Activated T-helper 9 cell treated with anti-CD3 and anti-CD28 coated beads, Interleukin-2, amount 50 U/mL, for 16 hours (primary cell): ENCODE measurements around the gene NEMP2.
"Not testable (repeated sequence)": the region's sequence is repeated elsewhere in the genome, so short reads cannot be mapped to it uniquely, and the experiment has no call there.

Experiments used
- DNase-seq: peaks from one replicate; pipeline ENCODE4 v3.0.0-alpha.2; 2020; ENCODE audit warnings: low read depth

NEMP2 gene

GRCh38 chr2:190526105-190526750, 8.3 kb downstream of the NEMP2 start:
- DNase-seq, result no peak

GRCh38 chr2:190524928-190525327, 9.6 kb downstream of the NEMP2 start:
- DNase-seq, result no peak

- DNase-seq, result no peak
Observed at GRCh38 chr2:190519975-190520767, 14.4 kb downstream of the NEMP2 start.

GRCh38 chr2:190517468-190517867, 17.1 kb downstream of the NEMP2 start:
- DNase-seq, result no peak

DNA sequence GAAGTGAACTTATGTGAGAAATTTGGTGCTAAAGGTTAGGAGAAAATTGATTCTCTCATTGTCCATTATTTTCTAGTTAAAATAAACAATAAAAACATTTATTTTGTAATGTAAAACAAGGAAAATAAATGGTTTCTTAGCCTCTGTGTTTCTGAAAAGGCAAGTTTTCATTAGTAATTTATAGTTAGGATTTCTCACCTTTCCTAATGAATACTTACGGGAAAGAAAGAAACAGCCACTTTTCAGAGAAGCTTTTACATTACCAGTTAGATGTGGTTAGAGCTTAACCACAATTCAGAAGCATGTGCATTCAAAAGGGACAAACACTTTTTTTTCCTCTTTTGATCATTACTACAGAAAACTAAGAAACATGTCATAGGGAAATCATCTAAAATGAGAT, 18.8 kb downstream of the NEMP2 start:
- no peak for DNase-seq

- no peak for DNase-seq
Observed at GRCh38 chr2:190514676-190515075, 19.8 kb downstream of the NEMP2 start.

GRCh38 chr2:190513877-190514276, 20.6 kb downstream of the NEMP2 start:
- no peak for DNase-seq

- no peak for DNase-seq
Observed at GRCh38 chr2:190512539-190513095, 21.9 kb downstream of the NEMP2 start.

GRCh38 chr2:190511104-190511503, 23.4 kb downstream of the NEMP2 start:
- DNase-seq, result no peak

GRCh38 chr2:190509895-190510294, 24.6 kb downstream of the NEMP2 start:
- not testable (repeated sequence) for DNase-seq

- no peak for DNase-seq
Observed at GRCh38 chr2:190507135-190507534, 27.4 kb downstream of the NEMP2 start.

- DNase-seq, result no peak
Observed at GRCh38 chr2:190506666-190507065, 27.9 kb downstream of the NEMP2 start.

- DNase-seq, result no peak
Observed at GRCh38 chr2:190505696-190506095, 28.8 kb downstream of the NEMP2 start.

- DNase-seq, result no peak
Observed at GRCh38 chr2:190504912-190505311, 29.6 kb downstream of the NEMP2 start.

DNA sequence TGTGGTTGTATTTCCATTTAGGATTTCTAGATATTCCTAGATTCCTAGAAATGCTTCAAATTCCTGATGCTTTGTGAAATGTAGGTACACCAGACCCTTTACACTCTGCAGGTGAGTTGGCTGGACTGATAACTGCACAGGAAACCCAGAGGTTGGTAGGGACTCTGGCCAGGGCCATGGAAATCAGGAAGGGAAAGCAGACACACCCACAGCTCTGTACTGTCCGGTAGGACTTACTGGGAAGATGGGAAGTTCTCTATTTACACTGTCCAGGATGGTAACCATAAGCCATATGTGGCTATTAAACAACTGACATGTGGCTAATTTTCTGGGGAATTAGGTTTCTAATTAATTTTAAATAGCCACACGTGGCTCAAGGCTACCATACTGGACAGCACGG, 31.4 kb downstream of the NEMP2 start:
- no peak for DNase-seq

GRCh38 chr2:190501702-190502407, 32.7 kb downstream of the NEMP2 start:
- no peak for DNase-seq

DNA sequence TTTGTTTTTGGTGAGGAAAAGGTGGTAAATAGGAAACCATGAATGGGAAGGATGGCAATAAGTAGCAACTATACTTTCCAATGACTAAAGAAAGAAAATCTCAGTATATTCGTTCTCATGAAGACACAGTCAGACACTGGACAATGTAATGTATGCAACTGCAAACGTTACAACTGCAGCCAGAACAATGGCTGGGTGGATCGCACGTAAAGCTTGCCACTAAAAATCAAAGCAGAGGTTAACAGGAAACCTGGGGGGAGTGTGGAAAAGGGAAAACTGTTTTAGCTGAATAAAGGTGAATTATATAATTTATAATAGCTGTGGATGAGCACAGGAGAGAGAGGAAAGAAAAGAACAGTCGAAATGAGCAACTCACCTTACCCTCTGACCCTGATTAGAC, 33.3 kb downstream of the NEMP2 start:
- no peak for DNase-seq

DNA sequence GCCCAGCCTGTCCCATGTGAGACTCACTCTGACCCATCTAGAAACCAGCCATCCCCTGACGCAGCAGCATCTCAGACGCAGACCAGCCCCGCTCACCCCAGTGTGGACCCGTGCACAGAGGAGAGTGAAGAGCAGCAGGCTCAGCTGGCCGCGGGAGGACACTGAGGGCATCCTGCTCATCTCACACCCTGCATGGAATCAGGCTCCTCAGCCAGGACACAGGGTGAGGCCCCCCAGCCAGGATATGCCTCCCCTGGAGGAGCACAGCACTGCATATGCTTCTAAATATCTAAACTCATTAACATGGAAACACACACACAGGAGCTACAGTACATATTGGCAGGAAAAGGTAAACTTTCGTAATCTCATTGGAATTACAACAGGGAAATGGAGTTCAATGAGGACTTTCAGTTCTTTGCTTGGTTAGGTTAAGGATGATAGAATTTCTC, 34.4 kb downstream of the NEMP2 start:
- DNase-seq, result no peak

GRCh38 chr2:190499273-190499672, 35.2 kb downstream of the NEMP2 start:
- DNase-seq, result no peak

DNA sequence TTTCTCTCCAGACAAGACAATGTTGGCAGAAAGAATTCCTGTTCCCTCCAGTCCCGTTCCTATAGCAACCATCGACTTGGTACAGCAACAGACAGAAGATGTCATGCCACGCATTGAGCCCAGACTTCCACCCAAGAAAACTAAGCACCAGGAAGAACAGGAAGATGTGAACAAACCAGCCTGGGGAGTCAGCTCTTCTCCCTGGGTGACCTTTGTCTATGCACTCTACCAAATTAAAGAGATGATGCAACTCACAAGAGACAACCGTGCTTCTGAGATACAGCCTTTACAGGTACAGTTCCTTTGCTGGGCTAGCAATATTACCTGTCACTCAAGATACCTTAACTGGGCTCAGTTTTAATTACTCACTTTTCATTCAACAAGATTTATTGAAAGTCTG, 37.1 kb downstream of the NEMP2 start:
- no peak for DNase-seq

GRCh38 chr2:190494600-190495227, 39.8 kb downstream of the NEMP2 start:
- not testable (repeated sequence) for DNase-seq

- DNase-seq, result no peak
Observed at GRCh38 chr2:190493095-190493494, 41.4 kb downstream of the NEMP2 start.
